ACC112 (cell line): ENCODE measurements around the gene GLTP.

Experiments used
- H2AFZ ChIP-seq: fragments of 200-600 bp; sonication (generic); one replicate; pipeline ENCODE4 v1.6.0; 2017; ENCODE audit warnings: antibody characterized with exemption, low read length; ENCODE audit not compliant: unreplicated experiment
- H3K27ac ChIP-seq: fragments of 200-600 bp; sonication (generic); 2 replicates; pipeline ENCODE4 v1.5.1; 2014; ENCODE audit warnings: low read depth, mild to moderate bottlenecking, antibody characterized with exemption, low read length, moderate library complexity
- H3K27me3 ChIP-seq: fragments of 200-600 bp; sonication (generic); 2 replicates; pipeline ENCODE4 v1.6.1; 2014; ENCODE audit warnings: mild to moderate bottlenecking, antibody characterized with exemption, low read length, moderate library complexity, mixed read lengths; ENCODE audit not compliant: insufficient read depth
- H3K36me3 ChIP-seq: fragments of 200-600 bp; sonication (generic); 2 replicates; pipeline ENCODE4 v1.6.1; 2016; ENCODE audit warnings: mild to moderate bottlenecking, antibody characterized with exemption, low read length, moderate library complexity, mixed read lengths; ENCODE audit not compliant: insufficient read depth
- H3K4me1 ChIP-seq: fragments of 200-600 bp; sonication (generic); one replicate; pipeline ENCODE4 v1.6.1; 2016; ENCODE audit warnings: low read length, mixed read lengths; ENCODE audit not compliant: insufficient read depth, unreplicated experiment, control insufficient read depth
- H3K4me3 ChIP-seq: fragments of 200-600 bp; sonication (generic); 2 replicates; pipeline ENCODE4 v1.5.1; 2014; ENCODE audit warnings: mild to moderate bottlenecking, low read depth, low read length
- H3K79me2 ChIP-seq: fragments of 200-600 bp; sonication (generic); one replicate; pipeline ENCODE4 v1.6.0; 2016; ENCODE audit warnings: low read length; ENCODE audit not compliant: control insufficient read depth, unreplicated experiment, insufficient read depth

Gene GLTP

DNA sequence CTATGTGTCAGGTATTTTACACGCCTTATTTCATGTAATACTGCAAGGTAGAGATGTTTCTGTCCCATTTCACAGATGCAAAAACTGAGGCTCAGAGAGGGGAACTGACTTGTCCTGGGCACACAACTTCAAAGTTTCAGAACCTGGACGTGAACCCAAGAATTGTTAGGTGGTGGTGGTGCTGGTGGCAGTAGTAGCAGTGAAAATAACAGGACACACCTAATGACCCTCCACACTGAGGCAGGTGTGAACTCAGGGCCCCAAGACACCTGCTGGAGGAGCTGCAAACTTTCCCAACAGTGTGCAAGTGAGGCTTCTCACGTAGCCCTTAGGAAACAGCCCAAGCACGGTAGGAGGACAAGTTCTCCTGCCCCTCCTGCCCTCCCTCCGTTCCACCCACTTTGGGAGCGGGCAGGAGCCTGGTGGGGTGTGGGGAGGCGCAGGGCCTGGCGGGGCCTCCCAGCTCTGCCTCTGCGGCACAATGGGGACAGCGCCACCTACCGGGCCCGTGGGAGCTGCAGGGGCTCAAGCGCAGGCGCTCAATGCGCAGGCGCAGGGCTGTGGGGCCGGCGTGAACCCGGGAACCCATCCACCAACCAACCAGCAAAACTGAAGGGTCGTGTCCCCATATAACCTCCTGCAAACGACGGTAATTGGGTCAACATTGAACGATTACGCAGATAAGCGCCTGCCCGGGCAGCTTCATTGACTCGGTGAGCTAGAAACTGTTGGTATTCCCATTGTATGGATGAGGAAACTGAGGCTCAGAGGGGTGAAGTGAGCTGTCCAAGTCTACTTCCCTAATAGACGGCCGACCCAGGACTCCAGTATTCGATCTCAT lies 35.1 kb downstream of the GLTP start:
- no peaks in the 10 kb centered on the region for H3K4me1 ChIP-seq
- H2AFZ ChIP-seq: peak overlapping the region; percentile 52
- no peaks in the 10 kb centered on the region for H3K79me2 ChIP-seq
- no peak overlapping the region for H3K27ac ChIP-seq
- no peaks in the 10 kb centered on the region for H3K27me3 ChIP-seq
- H3K36me3 ChIP-seq: no peaks in the 10 kb centered on the region
- 0 out of 2 replicates have a peak overlapping the region, but pooled peaks have one; percentile 13 for H3K4me3 ChIP-seq

DNA sequence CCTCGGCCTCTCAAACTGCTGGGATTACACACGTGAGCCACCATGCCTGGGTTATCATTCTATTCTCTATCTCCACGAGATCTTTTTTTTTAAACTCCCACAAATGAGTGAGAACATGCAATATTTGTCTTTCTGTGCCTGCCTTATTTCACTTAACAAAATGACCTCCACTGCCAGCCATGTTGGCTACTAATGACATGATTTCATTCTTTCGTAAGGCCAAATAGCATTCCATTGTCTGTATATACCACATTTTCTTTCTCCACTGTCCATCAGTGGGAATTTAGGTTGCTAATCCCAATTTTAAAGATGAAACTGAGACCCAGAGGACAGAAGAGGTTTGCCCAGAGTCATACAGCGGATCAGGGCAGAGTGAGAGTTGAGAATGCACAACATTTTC lies 36.2 kb downstream of the GLTP start:
- no peaks in the 10 kb centered on the region for H3K36me3 ChIP-seq
- no peak overlapping the region for H3K27ac ChIP-seq
- H2AFZ ChIP-seq: no peak overlapping the region
- no peaks in the 10 kb centered on the region for H3K4me1 ChIP-seq
- no peak overlapping the region for H3K4me3 ChIP-seq
- H3K27me3 ChIP-seq: no peaks in the 10 kb centered on the region
- no peaks in the 10 kb centered on the region for H3K79me2 ChIP-seq

DNA sequence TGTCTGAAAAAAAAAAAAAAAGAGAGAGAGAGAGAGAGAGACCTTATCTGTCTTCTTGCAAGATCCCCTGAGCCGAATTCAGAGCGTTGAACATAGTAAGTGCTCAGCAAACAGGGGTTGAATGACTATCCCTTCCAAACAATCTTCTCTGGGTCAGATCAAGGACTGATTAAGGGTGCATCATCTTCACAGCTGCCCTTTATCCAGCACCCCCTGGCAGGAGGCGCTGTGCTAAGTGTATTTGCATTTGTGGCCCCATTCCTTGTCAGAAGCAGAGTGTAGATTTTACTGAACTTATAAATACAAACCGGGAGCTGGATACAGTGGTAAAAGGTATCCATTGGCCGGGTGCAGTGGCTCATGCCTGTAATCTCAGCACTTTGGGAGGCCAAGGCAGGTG lies 38.3 kb downstream of the GLTP start:
- H2AFZ ChIP-seq: no peak overlapping the region
- H3K79me2 ChIP-seq: no peaks in the 10 kb centered on the region
- no peaks in the 10 kb centered on the region for H3K27me3 ChIP-seq
- no peak overlapping the region for H3K4me3 ChIP-seq
- H3K4me1 ChIP-seq: peaks cover 14% of the 10 kb centered on the region
- no peaks in the 10 kb centered on the region for H3K36me3 ChIP-seq
- no peak overlapping the region for H3K27ac ChIP-seq

DNA sequence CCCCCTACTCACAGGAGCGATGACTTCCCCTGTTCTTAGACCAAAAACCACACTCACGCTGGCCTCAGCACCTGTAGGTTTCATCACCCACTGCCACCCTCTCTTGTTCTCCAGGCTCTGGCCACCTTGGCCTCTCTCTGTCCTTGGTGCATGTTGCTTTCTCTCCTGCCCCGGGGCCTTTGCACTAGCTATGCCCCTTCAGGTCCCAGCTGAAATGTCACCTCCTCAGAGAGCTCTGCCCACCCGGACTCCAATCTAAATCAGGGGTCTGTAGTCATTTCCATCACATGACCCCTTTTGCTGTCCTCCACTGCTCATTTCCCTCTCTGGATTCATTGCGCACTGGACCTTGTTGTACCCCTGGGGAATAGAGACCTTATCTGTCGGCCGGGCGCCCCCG lies 39.0 kb downstream of the GLTP start:
- Histone ChIP-seq H3K36me3 (no peaks in the 10 kb centered on the region), H3K27me3 (no peaks in the 10 kb centered on the region), H3K4me1 (peaks cover 15% of the 10 kb centered on the region), H3K4me3 (no peak overlapping the region), H2AFZ (no peak overlapping the region), H3K27ac (no peak overlapping the region), H3K79me2 (no peaks in the 10 kb centered on the region)

DNA sequence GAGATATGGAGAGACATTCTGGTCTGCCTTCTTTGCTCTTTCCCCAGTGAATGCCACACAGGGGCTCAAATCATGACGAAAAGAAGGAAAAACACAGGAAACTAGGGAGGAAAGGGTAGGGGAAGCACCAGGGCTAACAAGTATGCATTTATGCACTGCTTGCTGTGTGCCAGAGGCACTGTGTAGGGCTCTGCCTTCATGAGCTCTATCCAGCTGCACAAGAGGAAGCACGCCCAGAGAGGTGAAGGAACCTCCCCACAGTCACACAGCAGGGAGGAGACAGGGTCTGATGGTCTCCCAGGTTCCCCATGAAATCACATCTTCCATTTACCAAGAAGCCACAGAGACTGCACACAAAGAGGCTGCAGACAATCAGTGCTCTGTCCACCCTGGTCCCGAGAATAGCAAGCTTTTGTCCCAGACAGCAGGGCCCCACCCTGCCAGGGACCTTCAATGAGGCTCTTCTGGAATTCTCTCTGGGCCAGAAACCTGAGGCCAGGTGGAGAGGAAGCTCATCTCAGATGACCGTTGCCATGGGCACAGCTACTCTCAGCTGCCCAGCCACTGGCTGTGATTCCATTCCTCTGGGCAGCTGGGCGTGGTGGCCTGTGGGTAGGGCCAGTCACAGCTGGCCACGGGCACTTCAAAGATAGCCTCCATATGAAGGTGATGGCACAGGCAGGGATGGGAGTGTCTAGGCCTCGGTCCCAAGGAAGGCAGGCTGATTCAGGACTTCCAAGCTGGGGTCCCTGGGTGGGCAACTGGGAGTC lies 39.9 kb downstream of the GLTP start:
- Histone ChIP-seq H3K27me3 (no peaks in the 10 kb centered on the region), H3K4me1 (peaks cover 15% of the 10 kb centered on the region), H2AFZ (no peak overlapping the region), H3K27ac (no peak overlapping the region), H3K79me2 (no peaks in the 10 kb centered on the region), H3K4me3 (no peak overlapping the region), H3K36me3 (no peaks in the 10 kb centered on the region)

DNA sequence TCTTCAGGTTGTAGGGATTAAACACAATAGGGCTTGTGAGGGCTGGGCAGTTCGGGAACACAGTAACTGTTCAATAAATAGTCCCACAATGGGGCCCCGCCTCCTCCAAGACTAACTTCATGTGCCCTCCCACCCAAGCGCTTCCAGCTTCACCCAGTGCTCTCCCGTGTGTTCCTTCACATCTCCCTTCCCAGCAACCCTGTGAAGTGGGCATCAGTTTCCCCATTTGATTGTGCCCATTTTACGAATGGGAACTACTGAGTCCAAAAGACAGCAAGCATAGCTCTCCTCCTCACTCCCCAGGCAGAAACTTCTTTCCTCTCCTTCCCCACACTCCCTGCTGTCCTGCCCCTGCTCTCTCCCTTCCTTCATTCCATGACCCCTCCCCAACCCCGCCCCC lies 40.9 kb downstream of the GLTP start:
- Histone ChIP-seq H2AFZ (no peak overlapping the region), H3K4me3 (no peak overlapping the region), H3K36me3 (no peaks in the 10 kb centered on the region), H3K4me1 (peaks cover 15% of the 10 kb centered on the region), H3K27me3 (no peaks in the 10 kb centered on the region), H3K79me2 (no peaks in the 10 kb centered on the region), H3K27ac (no peak overlapping the region)

DNA sequence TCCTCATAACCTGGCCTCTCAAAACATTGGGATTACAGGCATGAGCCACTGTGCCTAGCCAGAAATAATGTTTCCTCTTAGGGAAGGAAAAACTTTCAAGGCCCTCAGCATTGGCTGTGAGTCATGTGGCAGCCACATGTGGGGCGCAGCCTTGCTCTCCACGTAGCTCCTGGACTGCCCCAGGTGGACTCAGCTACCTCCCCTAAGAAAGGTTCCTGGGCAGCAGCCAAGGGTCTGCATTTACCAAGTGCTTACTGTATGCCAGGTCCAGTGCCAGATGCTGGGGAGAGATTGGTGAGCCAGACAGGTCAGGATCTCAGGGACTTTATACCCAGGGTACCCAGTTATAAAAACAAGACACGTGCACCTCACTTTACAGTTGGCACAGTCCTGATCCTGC lies 43.4 kb downstream of the GLTP start:
- Histone ChIP-seq H3K27me3 (peaks cover 15% of the 10 kb centered on the region), H2AFZ (no peak overlapping the region), H3K4me1 (peaks cover 15% of the 10 kb centered on the region)

DNA sequence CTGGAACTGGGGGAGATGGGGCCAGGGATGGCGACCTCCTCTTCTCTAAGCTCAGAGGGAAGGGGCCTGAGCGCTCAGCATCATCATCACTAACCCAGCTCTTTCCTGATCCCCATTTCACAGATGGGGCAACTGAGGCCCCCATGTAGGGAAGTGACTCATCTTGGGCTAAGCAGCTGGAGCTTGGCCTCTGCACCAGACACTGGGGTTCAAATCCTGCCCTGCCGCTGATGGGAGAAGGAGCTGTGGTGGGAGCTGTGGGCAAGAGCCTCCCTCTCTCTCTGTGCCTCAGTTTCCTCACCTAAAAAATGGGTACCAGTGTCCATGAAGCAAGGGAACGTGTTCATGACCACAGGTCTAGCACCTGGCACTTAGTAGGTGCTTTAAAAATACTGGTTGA lies 44.5 kb downstream of the GLTP start:
- Histone ChIP-seq H3K36me3 (no peaks in the 10 kb centered on the region), H3K27me3 (peaks cover 18% of the 10 kb centered on the region), H3K79me2 (no peaks in the 10 kb centered on the region), H3K27ac (no peak overlapping the region), H3K4me1 (peaks cover 15% of the 10 kb centered on the region), H2AFZ (no peak overlapping the region), H3K4me3 (no peak overlapping the region)

More for the DNA sequence above, 43.4 kb downstream of the GLTP start:
- no peak overlapping the region for H3K4me3 ChIP-seq
- no peaks in the 10 kb centered on the region for H3K79me2 ChIP-seq
- no peaks in the 10 kb centered on the region for H3K36me3 ChIP-seq
- peak overlapping the region; percentile 90; the same call in 1 of the 2 replicates for H3K27ac ChIP-seq

DNA sequence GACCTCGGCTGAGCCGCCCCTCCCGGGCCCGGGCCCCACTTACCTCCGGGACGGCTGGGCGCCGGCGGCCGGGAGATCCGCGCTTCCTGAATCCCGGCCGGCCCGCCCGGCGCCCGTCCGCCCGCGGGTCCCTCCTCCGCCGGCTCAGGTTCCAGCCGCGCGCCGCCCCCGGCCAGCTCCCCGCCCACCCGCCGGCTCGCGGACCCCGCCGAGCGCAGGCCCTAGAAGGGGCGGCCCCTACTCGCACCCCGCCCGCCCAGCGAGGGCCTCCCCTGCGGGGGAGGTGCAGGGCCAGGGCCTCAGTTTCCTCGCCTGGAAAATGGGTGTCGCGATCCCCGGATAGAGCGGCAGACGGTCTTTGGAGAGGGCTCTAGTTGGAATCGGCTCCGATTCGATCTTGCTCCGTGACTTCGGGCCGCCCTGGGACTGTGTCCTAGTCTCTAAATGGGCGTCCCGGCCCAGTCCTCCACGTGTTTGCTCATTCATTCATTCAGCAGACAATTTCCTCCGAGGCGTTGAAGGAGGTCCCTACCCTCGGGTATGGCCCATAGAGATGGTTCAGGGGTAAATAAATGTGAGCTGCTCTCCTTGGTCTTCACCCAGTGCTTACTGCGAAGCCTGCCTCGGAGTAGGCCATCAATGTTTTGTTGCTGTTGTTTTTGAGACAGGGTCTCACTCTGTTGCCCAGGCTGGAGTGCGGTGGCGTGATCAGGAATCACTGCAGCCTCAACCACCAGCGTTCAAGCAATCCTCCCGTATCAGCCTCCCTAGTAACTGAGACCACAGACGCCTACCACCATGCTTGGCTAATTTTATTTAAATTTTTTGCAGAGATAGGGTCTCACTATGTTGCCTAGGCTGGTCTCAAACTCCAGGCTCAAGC lies 46.8 kb downstream of the GLTP start, which contains the start of gene TRPV4:
TSS of gene TRPV4 (minus strand) at position 92 of the 883 bp plus-strand sequence. CDS start 18,602 bp downstream, outside the sequence.
- Histone ChIP-seq H3K79me2 (no peaks in the 10 kb centered on the region), H3K4me1 (peaks cover 15% of the 10 kb centered on the region), H3K27ac (no peak within 1 kb of the TSS), H3K27me3 (peaks cover 18% of the 10 kb centered on the region), H2AFZ (no peak within 1 kb of the TSS), H3K4me3 (peak within 1 kb of the TSS; percentile 76), H3K36me3 (no peaks in the 10 kb centered on the region)
